ENCODE results near the gene ZNF284. TPM values are rescaled to one million over a fixed set of nuclear protein-coding genes. Genes with fewer than 3 reads are reported as not detected.

Gene ZNF284
- polyA plus RNA-seq, 2 of the 4 experiments (the other 2 are of a cell fraction): 1.0 to 1.2 TPM

DNA sequence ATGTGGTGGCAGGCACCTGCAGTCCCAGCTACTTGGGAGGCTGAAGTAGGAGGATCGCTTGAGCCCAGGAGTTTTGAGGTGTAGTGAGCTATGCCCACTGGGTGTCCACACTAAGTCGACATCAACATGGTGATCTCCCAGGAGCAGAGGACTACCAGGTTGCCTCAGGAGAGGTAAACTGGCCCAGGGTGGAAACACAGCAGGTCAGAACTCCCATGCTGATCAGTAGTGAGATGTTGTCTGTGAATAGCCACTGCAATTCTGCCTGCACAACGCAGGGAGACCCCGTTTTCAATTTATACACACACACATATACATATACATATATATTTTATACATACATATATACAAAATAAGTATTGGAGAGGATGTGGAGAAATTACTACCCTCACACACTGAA lies 20.1 kb downstream of the ZNF284 start:
- H3K27ac ChIP-seq: no peak overlapping the region
- TF ChIP-seq CBX8 (IDR thresholded peaks at IDR 0.05) (no peak), KDM1A (IDR thresholded peaks at IDR 0.05; ENCODE audit: low read depth) (no peak)
- TF ChIP-seq, protein P1, sequence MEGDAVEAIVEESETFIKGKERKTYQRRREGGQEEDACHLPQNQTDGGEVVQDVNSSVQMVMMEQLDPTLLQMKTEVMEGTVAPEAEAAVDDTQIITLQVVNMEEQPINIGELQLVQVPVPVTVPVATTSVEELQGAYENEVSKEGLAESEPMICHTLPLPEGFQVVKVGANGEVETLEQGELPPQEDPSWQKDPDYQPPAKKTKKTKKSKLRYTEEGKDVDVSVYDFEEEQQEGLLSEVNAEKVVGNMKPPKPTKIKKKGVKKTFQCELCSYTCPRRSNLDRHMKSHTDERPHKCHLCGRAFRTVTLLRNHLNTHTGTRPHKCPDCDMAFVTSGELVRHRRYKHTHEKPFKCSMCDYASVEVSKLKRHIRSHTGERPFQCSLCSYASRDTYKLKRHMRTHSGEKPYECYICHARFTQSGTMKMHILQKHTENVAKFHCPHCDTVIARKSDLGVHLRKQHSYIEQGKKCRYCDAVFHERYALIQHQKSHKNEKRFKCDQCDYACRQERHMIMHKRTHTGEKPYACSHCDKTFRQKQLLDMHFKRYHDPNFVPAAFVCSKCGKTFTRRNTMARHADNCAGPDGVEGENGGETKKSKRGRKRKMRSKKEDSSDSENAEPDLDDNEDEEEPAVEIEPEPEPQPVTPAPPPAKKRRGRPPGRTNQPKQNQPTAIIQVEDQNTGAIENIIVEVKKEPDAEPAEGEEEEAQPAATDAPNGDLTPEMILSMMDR (IDR thresholded peaks at IDR 0.05): no peak
- FAIRE-seq (no peak), ATAC-seq (no peak), DNase-seq (ENCODE audit: low read depth in 1 of 2, low spot score in 1 of 2) (no peak)
- H3K4me3 ChIP-seq: no peak overlapping the region
- H3K4me2 ChIP-seq: no peak overlapping the region
- CTCF ChIA-PET: interaction anchor here (1.4 kb wide), 1 partner anchor 15 kb away, joined by 3 read pairs; no protein-coding TSS in a partner anchor
- peaks cover 8% of the 10 kb centered on the region; the same call in 2 of the 3 replicates for H3K4me1 ChIP-seq
- POLR2A ChIA-PET: no interaction called here
- H3K9me3 ChIP-seq: peaks cover 22% of the 10 kb centered on the region
- 19% methylated on average over 4 of the region's 4 CpGs for WGBS (ENCODE audit: missing lambda C conversion rate)

DNA sequence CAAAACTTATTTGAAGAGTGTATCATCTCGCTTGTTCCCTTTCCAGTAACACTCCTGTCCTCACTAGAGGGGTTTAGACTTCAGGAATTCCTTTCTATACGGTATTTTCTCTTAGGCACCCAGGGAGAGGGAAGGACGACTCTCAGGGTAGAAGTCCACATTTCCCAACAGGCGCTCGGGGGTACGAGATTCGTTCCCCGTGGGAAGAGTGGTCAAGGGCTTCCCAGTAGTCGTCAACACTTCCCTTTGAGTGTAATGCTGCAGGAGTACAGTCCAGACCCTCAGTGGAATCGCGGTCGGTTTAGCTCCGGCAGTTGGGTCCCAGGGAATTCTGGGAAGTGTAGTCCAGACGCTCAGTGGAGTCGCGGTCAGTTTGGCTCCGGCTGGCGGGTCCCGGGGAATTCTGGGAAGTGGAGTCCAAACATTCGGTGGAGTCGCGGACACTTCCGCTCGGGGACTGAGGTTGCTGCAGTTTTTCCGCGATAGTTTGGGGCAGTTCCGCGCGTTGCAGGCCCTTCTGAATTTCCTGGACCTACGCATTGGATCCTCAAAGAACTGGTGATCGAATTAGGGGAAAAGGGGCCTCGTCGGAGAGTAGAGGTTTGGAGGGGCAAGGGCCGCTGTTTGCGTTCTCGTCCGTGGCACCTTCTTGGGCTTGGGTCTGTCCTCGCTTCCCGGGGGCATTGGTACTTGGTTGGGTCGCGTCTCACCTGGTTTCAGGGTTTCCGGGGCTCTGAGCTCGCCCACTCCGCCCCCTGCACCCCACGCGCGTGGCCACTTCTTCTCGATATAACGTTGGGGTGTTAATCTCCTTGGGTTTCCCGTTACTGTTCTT lies 22.2 kb downstream of the ZNF284 start, which contains the start of gene ZNF224:
TSS of gene ZNF224 (plus strand) at position 431 of the 835 bp plus-strand sequence. CDS start 3,513 bp downstream, outside the sequence.
- Histone ChIP-seq H3K4me1 (peaks cover 8% of the 10 kb centered on the region; the same call in 2 of the 3 replicates), H3K4me3 (peak within 1 kb of the TSS; percentile 87), H3K9me3 (peaks cover 31% of the 10 kb centered on the region), H3K27ac (peak within 1 kb of the TSS; percentile 72 to 85), H3K4me2 (peak within 1 kb of the TSS; percentile 75)
- ChIA-PET CTCF (interaction anchor here (1.2 kb wide), 1 partner anchor 23 kb away, joined by 3 read pairs; no protein-coding TSS in a partner anchor), POLR2A (interaction anchor here (0.6 to 1.4 kb wide), 5 partner anchors 19 to 406 kb away, joined by 3 to 18 read pairs (median 4); partner anchors contain the start of genes ZNF180, ZNF223, ZNF225 and ZNF227)
- 3% methylated on average over 50 of the region's 50 CpGs for WGBS (ENCODE audit: missing lambda C conversion rate)
- TF ChIP-seq NR3C1 (IDR thresholded peaks at IDR 0.05) (no peak), MAFK (IDR thresholded peaks at IDR 0.05; ENCODE audit: partially characterized antibody) (no peak), ZSCAN20 (CRISPR knock-in tag; IDR thresholded peaks at IDR 0.05) (no peak), JUN (IDR thresholded peaks at IDR 0.05) (peak; percentile 36 to 61; a peak in 1 of 5 replicates), MAZ (IDR thresholded peaks at IDR 0.05; ENCODE audit: borderline replicate concordance, low read depth, low read length) (no peak), CHD4 (IDR thresholded peaks at IDR 0.05; ENCODE audit: borderline replicate concordance) (no peak), HOXB5 (CRISPR knock-in tag; IDR thresholded peaks at IDR 0.05) (no peak), PHF8 (IDR thresholded peaks at IDR 0.05; ENCODE audit: borderline replicate concordance, low read depth) (peak; percentile 68; the same call in 1 of the 2 replicates), FOXS1 (CRISPR knock-in tag; IDR thresholded peaks at IDR 0.05) (no peak), KDM5A (IDR thresholded peaks at IDR 0.05) (no peak), MAX (IDR thresholded peaks at IDR 0.05) (peak; percentile 41; the same call in 1 of the 2 replicates), POLR2A (IDR thresholded peaks at IDR 0.05; ENCODE audit: low read length) (peak; percentile 34), ZNF302 (CRISPR knock-in tag; IDR thresholded peaks at IDR 0.05) (no peak), HOXA7 (CRISPR knock-in tag; IDR thresholded peaks at IDR 0.05) (no peak), BHLHE40 (IDR thresholded peaks at IDR 0.05; ENCODE audit: low read depth, low read length) (no peak), JUNB (IDR thresholded peaks at IDR 0.05) (no peak), GATA3 (IDR thresholded peaks at IDR 0.05; ENCODE audit: borderline replicate concordance) (no peak; the same call in 1 of the 2 replicates), EHF (CRISPR knock-in tag; IDR thresholded peaks at IDR 0.05) (no peak), NPAS2 (CRISPR knock-in tag; IDR thresholded peaks at IDR 0.05; ENCODE audit: borderline replicate concordance) (no peak), EP300 (IDR thresholded peaks at IDR 0.05) (no peak), HDAC2 (IDR thresholded peaks at IDR 0.05) (no peak), ZFP36 (IDR thresholded peaks at IDR 0.05; ENCODE audit: borderline replicate concordance, partially characterized antibody) (no peak), RFX5 (IDR thresholded peaks at IDR 0.05) (no peak)
- TF ChIP-seq, protein P2, sequence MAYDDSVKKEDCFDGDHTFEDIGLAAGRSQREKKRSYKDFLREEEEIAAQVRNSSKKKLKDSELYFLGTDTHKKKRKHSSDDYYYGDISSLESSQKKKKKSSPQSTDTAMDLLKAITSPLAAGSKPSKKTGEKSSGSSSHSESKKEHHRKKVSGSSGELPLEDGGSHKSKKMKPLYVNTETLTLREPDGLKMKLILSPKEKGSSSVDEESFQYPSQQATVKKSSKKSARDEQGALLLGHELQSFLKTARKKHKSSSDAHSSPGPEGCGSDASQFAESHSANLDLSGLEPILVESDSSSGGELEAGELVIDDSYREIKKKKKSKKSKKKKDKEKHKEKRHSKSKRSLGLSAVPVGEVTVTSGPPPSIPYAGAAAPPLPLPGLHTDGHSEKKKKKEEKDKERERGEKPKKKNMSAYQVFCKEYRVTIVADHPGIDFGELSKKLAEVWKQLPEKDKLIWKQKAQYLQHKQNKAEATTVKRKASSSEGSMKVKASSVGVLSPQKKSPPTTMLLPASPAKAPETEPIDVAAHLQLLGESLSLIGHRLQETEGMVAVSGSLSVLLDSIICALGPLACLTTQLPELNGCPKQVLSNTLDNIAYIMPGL (CRISPR knock-in tag; IDR thresholded peaks at IDR 0.05; ENCODE audit: borderline replicate concordance): no peak
- TF ChIP-seq, protein P3, sequence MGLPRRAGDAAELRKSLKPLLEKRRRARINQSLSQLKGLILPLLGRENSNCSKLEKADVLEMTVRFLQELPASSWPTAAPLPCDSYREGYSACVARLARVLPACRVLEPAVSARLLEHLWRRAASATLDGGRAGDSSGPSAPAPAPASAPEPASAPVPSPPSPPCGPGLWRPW (IDR thresholded peaks at IDR 0.05): no peak
- TF ChIP-seq, protein P4, sequence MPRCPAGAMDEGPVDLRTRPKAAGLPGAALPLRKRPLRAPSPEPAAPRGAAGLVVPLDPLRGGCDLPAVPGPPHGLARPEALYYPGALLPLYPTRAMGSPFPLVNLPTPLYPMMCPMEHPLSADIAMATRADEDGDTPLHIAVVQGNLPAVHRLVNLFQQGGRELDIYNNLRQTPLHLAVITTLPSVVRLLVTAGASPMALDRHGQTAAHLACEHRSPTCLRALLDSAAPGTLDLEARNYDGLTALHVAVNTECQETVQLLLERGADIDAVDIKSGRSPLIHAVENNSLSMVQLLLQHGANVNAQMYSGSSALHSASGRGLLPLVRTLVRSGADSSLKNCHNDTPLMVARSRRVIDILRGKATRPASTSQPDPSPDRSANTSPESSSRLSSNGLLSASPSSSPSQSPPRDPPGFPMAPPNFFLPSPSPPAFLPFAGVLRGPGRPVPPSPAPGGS (IDR thresholded peaks at IDR 0.05): 0 out of 3 replicates have a peak, but pooled peaks have one; percentile 67
- peak; percentile 88 for FAIRE-seq
- ATAC-seq: peak; percentile 97 to 99
- peak; percentile 94 to 97 for DNase-seq (ENCODE audit: low read depth in 1 of 2, low spot score in 1 of 2)

Measured in A549 (cell line).